HG03066 (cell line): Measurements from ENCODE around the gene UROC1.

Experiments used
- ATAC-seq: cut with Tn5 transposase; IDR thresholded peaks from one replicate; pipeline ENCODE4 v1.9.1; 2021; ENCODE audit warnings: low read depth; ENCODE audit not compliant: unreplicated experiment

UROC1 gene

GRCh38 chr3:126448136-126448892 is 69.3 kb downstream of the UROC1 start:
- ATAC-seq, result no peak

GRCh38 chr3:126447456-126448106 is 70.0 kb downstream of the UROC1 start:
- no peak for ATAC-seq

GRCh38 chr3:126446791-126447190 is 70.8 kb downstream of the UROC1 start:
- ATAC-seq, result no peak

- ATAC-seq, result no peak
Measured at GRCh38 chr3:126446301-126446700, 71.3 kb downstream of the UROC1 start.

- no peak for ATAC-seq
Measured at GRCh38 chr3:126445506-126445905, 72.1 kb downstream of the UROC1 start.

- no peak for ATAC-seq
Measured at GRCh38 chr3:126442856-126443242, 74.7 kb downstream of the UROC1 start.

- ATAC-seq, result no peak
Measured at GRCh38 chr3:126442094-126442855, 75.3 kb downstream of the UROC1 start.

GRCh38 chr3:126441256-126441880 is 76.2 kb downstream of the UROC1 start:
- no peak for ATAC-seq

- ATAC-seq, result no peak
Measured at GRCh38 chr3:126440709-126440995, 76.9 kb downstream of the UROC1 start.

- no peak for ATAC-seq
Measured at GRCh38 chr3:126439968-126440708, 77.4 kb downstream of the UROC1 start.

- no peak for ATAC-seq
Measured at GRCh38 chr3:126439346-126439967, 78.1 kb downstream of the UROC1 start.

- ATAC-seq, result no peak
Measured at GRCh38 chr3:126438746-126439145, 78.8 kb downstream of the UROC1 start.

GRCh38 chr3:126438186-126438585 is 79.4 kb downstream of the UROC1 start:
- ATAC-seq, result no peak

- no peak for ATAC-seq
Measured at GRCh38 chr3:126436826-126437717, 80.5 kb downstream of the UROC1 start.

GRCh38 chr3:126435456-126436315 is 81.9 kb downstream of the UROC1 start:
- no peak for ATAC-seq

- ATAC-seq, result no peak
Measured at GRCh38 chr3:126434931-126435411, 82.6 kb downstream of the UROC1 start.

GRCh38 chr3:126434264-126434590 is 83.3 kb downstream of the UROC1 start:
- no peak for ATAC-seq
